H1 (cell line): Measurements from ENCODE around the gene GNAQ. TPM values are rescaled to one million over a fixed set of nuclear protein-coding genes. Genes with fewer than 3 reads are reported as not detected.

Source experiments
- CTCF ChIA-PET: fragments of 300-600 bp; sonication (Branson Sonifier 250); formaldehyde crosslinking; loops from one replicate; lab custom pipeline; 2021; ENCODE audit not compliant: partially characterized antibody; lab: Charles Lee
- POLR2A ChIA-PET: fragments of 300-600 bp; sonication (Branson Sonifier 250); formaldehyde crosslinking; loops from one replicate; lab custom pipeline; 2021; ENCODE audit warnings: inconsistent platforms; ENCODE audit not compliant: partially characterized antibody; lab: Charles Lee
- DNase-seq, 2 experiments: peaks; one replicate each; pipeline versions ENCODE4 v3.0.0 to v3.0.0-alpha.2; 2010 to 2022; ENCODE audit warnings: low spot score in 2 of 2, low read depth in 1 of 2, mixed read lengths in 1 of 2
- FAIRE-seq: peaks from 2 replicates; lab custom pipeline; 2011; peaks lifted over from hg19 to GRCh38; lab: Jason Lieb, UNC
- H2AFZ ChIP-seq: 2 replicates; pipeline ENCODE4 v1.8.1; 2012; ENCODE audit warnings: low read length, inconsistent platforms
- H2AK5ac ChIP-seq: 2 replicates; pipeline ENCODE4 v1.6.1; 2013; ENCODE audit warnings: low read depth, low read length
- H2BK120ac ChIP-seq: replicated peaks from 2 replicates; pipeline ENCODE3; 2013; ENCODE audit warnings: low read depth, low read length, inconsistent platforms
- H2BK12ac ChIP-seq: 2 replicates; pipeline ENCODE4 v1.6.1; 2013; ENCODE audit warnings: low read depth, low read length
- H2BK15ac ChIP-seq: 2 replicates; pipeline ENCODE4 v1.6.1; 2013; ENCODE audit warnings: low read length
- H2BK20ac ChIP-seq: 2 replicates; pipeline ENCODE4 v1.6.1; 2013; ENCODE audit warnings: low read length
- H2BK5ac ChIP-seq: 2 replicates; pipeline ENCODE4 v1.6.1; 2013; ENCODE audit warnings: low read depth, low read length
- H3K14ac ChIP-seq: 2 replicates; pipeline ENCODE4 v1.6.1; 2013; ENCODE audit warnings: inconsistent platforms; ENCODE audit not compliant: insufficient read length
- H3K18ac ChIP-seq: 2 replicates; pipeline ENCODE4 v1.6.1; 2013; ENCODE audit warnings: low read length; ENCODE audit errors: extremely low read depth
- H3K23ac ChIP-seq: 2 replicates; pipeline ENCODE4 v1.6.1; 2013; ENCODE audit warnings: inconsistent platforms; ENCODE audit not compliant: insufficient read length
- H3K23me2 ChIP-seq: 2 replicates; pipeline ENCODE4 v1.6.1; 2013; ENCODE audit warnings: low read depth, low read length
- H3K27ac ChIP-seq: 2 replicates; pipeline ENCODE4 v1.6.1; 2011; ENCODE audit warnings: low read depth, low read length, inconsistent platforms
- H3K27me3 ChIP-seq, 4 experiments: replicated peaks in 1 of 4; 1 replicate in 1 of 4; 2 replicates in 3 of 4; pipeline versions ENCODE4 v1.6.1 to v1.8.1; 2011 to 2013; ENCODE audit warnings: low read length in 3 of 4, mild to moderate bottlenecking in 3 of 4, inconsistent platforms in 2 of 4, mixed read lengths in 2 of 4, moderate library complexity in 1 of 4; ENCODE audit not compliant: control insufficient read depth in 3 of 4, insufficient read depth in 3 of 4; ENCODE audit errors: extremely low read depth in 1 of 4
- H3K36me3 ChIP-seq, 4 experiments: 2 replicates each; pipeline versions ENCODE4 v1.6.1 to v1.8.1; 2011 to 2013; ENCODE audit warnings: mild to moderate bottlenecking in 4 of 4, low read length in 3 of 4, moderate library complexity in 2 of 4, control low read depth in 1 of 4, inconsistent platforms in 1 of 4; ENCODE audit not compliant: insufficient read depth in 4 of 4, control insufficient read depth in 2 of 4
- H3K4ac ChIP-seq: replicated peaks from 2 replicates; pipeline ENCODE3; 2013; ENCODE audit warnings: low read length, low read depth, mixed read lengths, inconsistent platforms; ENCODE audit not compliant: insufficient read length
- H3K4me1 ChIP-seq, 4 experiments: replicated peaks in 1 of 4; 1 replicate in 1 of 4; 2 replicates in 3 of 4; pipeline versions ENCODE4 v1.6.1 to v1.8.1; 2011 to 2013; ENCODE audit warnings: low read length in 3 of 4, inconsistent platforms in 2 of 4, mixed read lengths in 1 of 4; ENCODE audit not compliant: insufficient read depth in 4 of 4, control insufficient read depth in 3 of 4
- H3K4me2 ChIP-seq, 2 experiments: 2 replicates each; pipeline versions ENCODE4 v1.6.1 to v1.8.1; 2011 to 2013; ENCODE audit warnings: low read depth in 2 of 2, low read length in 2 of 2, control low read depth in 1 of 2, inconsistent platforms in 1 of 2, mild to moderate bottlenecking in 1 of 2; ENCODE audit not compliant: insufficient read depth in 1 of 2
- H3K4me3 ChIP-seq, 4 experiments: fragments of 200-600, 300-600 bp in 1 of 4; sonication (generic), shearing (Covaris generic), sonication (Bioruptor Twin) in 1 of 4; 2 replicates each; pipeline versions ENCODE4 v1.5.1 to v1.8.1; 2011 to 2016; ENCODE audit warnings: low read length in 4 of 4, low read depth in 3 of 4, control low read depth in 2 of 4, inconsistent platforms in 2 of 4, mild to moderate bottlenecking in 2 of 4, mixed read lengths in 1 of 4, moderate library complexity in 1 of 4; ENCODE audit not compliant: insufficient read depth in 2 of 4; ENCODE audit errors: extremely low read depth in 1 of 4
- H3K56ac ChIP-seq: replicated peaks from 2 replicates; pipeline ENCODE3; 2013; ENCODE audit warnings: low read depth, mild to moderate bottlenecking, mixed read lengths, low read length, inconsistent platforms; ENCODE audit not compliant: insufficient read length
- H3K79me1 ChIP-seq: 2 replicates; pipeline ENCODE4 v1.6.1; 2013; ENCODE audit warnings: low read depth, low read length, control low read depth
- H3K79me2 ChIP-seq, 2 experiments: 2 replicates each; pipeline versions ENCODE4 v1.6.1 to v1.8.1; 2012 to 2013; ENCODE audit warnings: low read length in 2 of 2, mild to moderate bottlenecking in 2 of 2, inconsistent platforms in 1 of 2; ENCODE audit not compliant: insufficient read depth in 2 of 2, control insufficient read depth in 1 of 2
- H3K9ac ChIP-seq, 4 experiments: replicated peaks in 1 of 4; 1 replicate in 1 of 4; 2 replicates in 3 of 4; pipeline versions ENCODE4 v1.6.1 to v1.8.1; 2011 to 2013; ENCODE audit warnings: low read depth in 3 of 4, low read length in 3 of 4, control low read depth in 2 of 4, mild to moderate bottlenecking in 2 of 4, moderate library complexity in 2 of 4, inconsistent platforms in 1 of 4; ENCODE audit errors: extremely low read depth in 1 of 4
- H3K9me3 ChIP-seq, 2 experiments: 2 replicates each; pipeline versions ENCODE4 v1.6.1 to v1.8.1; 2012 to 2013; ENCODE audit warnings: mild to moderate bottlenecking in 2 of 2, moderate library complexity in 2 of 2, control low read depth in 1 of 2, inconsistent platforms in 1 of 2, low read depth in 1 of 2, low read length in 1 of 2, mixed read lengths in 1 of 2; ENCODE audit not compliant: insufficient read depth in 2 of 2
- H4K20me1 ChIP-seq, 2 experiments: replicated peaks in 1 of 2; 2 replicates each; pipeline versions ENCODE3 to v1.8.1; 2011 to 2013; ENCODE audit warnings: inconsistent platforms in 2 of 2, low read length in 2 of 2, mild to moderate bottlenecking in 1 of 2; ENCODE audit not compliant: insufficient read depth in 2 of 2, control insufficient read depth in 1 of 2
- H4K5ac ChIP-seq: 2 replicates; pipeline ENCODE4 v1.6.1; 2013; ENCODE audit warnings: low read length, low read depth, mixed read lengths, inconsistent platforms; ENCODE audit not compliant: insufficient read length
- H4K8ac ChIP-seq: 2 replicates; pipeline ENCODE4 v1.8.0; 2013; ENCODE audit warnings: mild to moderate bottlenecking, moderate library complexity, low read length, inconsistent platforms; ENCODE audit not compliant: insufficient read depth; ENCODE audit errors: extremely low read depth
- H4K91ac ChIP-seq: replicated peaks from 2 replicates; pipeline ENCODE3; 2013; ENCODE audit warnings: low read length, mixed read lengths, inconsistent platforms; ENCODE audit not compliant: insufficient read length
- BRCA1 ChIP-seq: IDR thresholded peaks from 2 replicates; pipeline ENCODE4 v1.6.1; 2012; ENCODE audit warnings: low read depth, low read length, improper control_type of control experiment
- CREB1 ChIP-seq: IDR thresholded peaks from 2 replicates; pipeline ENCODE4 v1.6.1; 2012; ENCODE audit warnings: inconsistent platforms
- EGR1 ChIP-seq: IDR thresholded peaks from 2 replicates; pipeline ENCODE4 v1.6.1; 2011; ENCODE audit warnings: low read depth, low read length, borderline replicate concordance
- FOSL1 ChIP-seq: IDR thresholded peaks from 2 replicates; pipeline ENCODE4 v1.6.1; 2011; ENCODE audit warnings: mild to moderate bottlenecking, low read depth, low read length, moderate library complexity; ENCODE audit not compliant: insufficient read depth
- KDM1A ChIP-seq: fragments of 200-600, 300-600 bp; sonication (generic); IDR thresholded peaks from 2 replicates; pipeline ENCODE4 v1.7.1; 2016; ENCODE audit warnings: mild to moderate bottlenecking, low read length, borderline replicate concordance
- KDM4A ChIP-seq: IDR thresholded peaks from one replicate; pipeline ENCODE4 v1.7.1; 2012; ENCODE audit warnings: low read depth, mild to moderate bottlenecking, moderate library complexity, low read length, inconsistent platforms; ENCODE audit not compliant: severe bottlenecking
- MAX ChIP-seq: IDR thresholded peaks from 2 replicates; pipeline ENCODE4 v1.6.1; 2012; ENCODE audit warnings: inconsistent platforms
- SIN3A ChIP-seq, 2 experiments: IDR thresholded peaks in 1 of 2; conservative IDR thresholded peaks in 1 of 2; 2 replicates each; pipeline ENCODE4 v1.6.1; 2011 to 2012; ENCODE audit warnings: low read length in 2 of 2, improper control_type of control experiment in 1 of 2, low read depth in 1 of 2, mild to moderate bottlenecking in 1 of 2
- YY1 ChIP-seq: IDR thresholded peaks from 2 replicates; pipeline ENCODE4 v1.6.1; 2011; ENCODE audit warnings: low read depth, mild to moderate bottlenecking, low read length
- WGBS, 2 experiments: shearing (Covaris generic) in 1 of 2; methylation state at CpG; one replicate each; pipeline versions ENCODE4 v1.1.6 to v1.1.7; 2013 to 2015; ENCODE audit warnings: low lambda C conversion rate in 2 of 2, mixed read lengths in 2 of 2, inconsistent platforms in 1 of 2, low coverage in 1 of 2, missing lambda C conversion rate in 1 of 2; ENCODE audit not compliant: insufficient replicate concordance in 2 of 2, insufficient coverage in 1 of 2, insufficient read length in 1 of 2; ENCODE audit errors: extremely low coverage in 1 of 2, missing lambda C conversion rate in 1 of 2; 5-methylcytosine and 5-hydroxymethylcytosine counted together
- polyA plus RNA-seq, 7 experiments: library from polyadenylated mRNA; depleted of rRNA in 3 of 7; stranded (reverse) in 5 of 7; unstranded in 2 of 7; fragments of >200 nt in 5 of 7; fragments of 200-250 nt in 2 of 7; gene quantifications; 1 replicate in 5 of 7; 2 replicates in 1 of 7; 4 replicates in 1 of 7; pipeline versions ENCODE4 v1.2.1 to v1.2.3, GENCODE V29; 2011 to 2013; ENCODE audit warnings: missing spikeins in 2 of 7, mixed read lengths in 2 of 7
- total RNA-seq: library from RNA; stranded (reverse); fragmentation: NEBNext Ultra II Directional; extraction: Animal tissue kit (Norgen Biotek cat#: 25700); gene quantifications from 2 replicates; pipeline ENCODE4 v1.2.1, GENCODE V29; 2021

Gene GNAQ
- total and polyA plus RNA-seq, 2 of the 8 experiments (the other 6 are each of a cell fraction or from before 2014, with no cell fraction given) = 22.8 to 63.8 TPM

- H2AK5ac ChIP-seq = no peak overlapping the region
- H4K8ac ChIP-seq = no peak overlapping the region
- WGBS, 2 experiments = 30% methylated on average over 3 of the region's 3 CpGs; no CpG with 5 or more reads in 1 of the 2 experiments
- DNase-seq = no peak
- H3K36me3 ChIP-seq = no peaks in the 10 kb centered on the region
- TF ChIP-seq MAX = no peak
- no peak for TF ChIP-seq FOSL1
- no peak for TF ChIP-seq KDM1A
- TF ChIP-seq CREB1 = no peak
- no peak for TF ChIP-seq BRCA1
- no peak for TF ChIP-seq EGR1
- no peak for TF ChIP-seq YY1
- no peak for TF ChIP-seq KDM4A
- TF ChIP-seq SIN3A (conservative IDR thresholded peaks at IDR 0.05 in 1 of 2, IDR thresholded peaks at IDR 0.05 in 1 of 2; ENCODE audit: low read depth in 1 of 2, low read length in 2 of 2) = no peak
- H3K4me1 ChIP-seq = peaks cover 0 to 18% (median 7%) of the 10 kb centered on the region in 4 experiments; a peak in 3 of 7 replicates
- no peak overlapping the region for H2BK120ac ChIP-seq
- no peak overlapping the region for H3K27ac ChIP-seq
- no peak overlapping the region for H3K18ac ChIP-seq
- no peak overlapping the region for H3K56ac ChIP-seq
- no peak overlapping the region for H2BK12ac ChIP-seq
- CTCF ChIA-PET = interaction anchor here (1.1 kb wide), 1 partner anchor 15 kb away, joined by 3 read pairs; no protein-coding TSS in a partner anchor
- H3K4me3 ChIP-seq = no peak overlapping the region
- no peak overlapping the region for H2AFZ ChIP-seq
- H3K79me1 ChIP-seq = peaks cover 3% of the 10 kb centered on the region; the same call in 1 of the 2 replicates
- no peak overlapping the region for H4K91ac ChIP-seq
- H3K23me2 ChIP-seq = no peaks in the 10 kb centered on the region
- H2BK5ac ChIP-seq = no peak overlapping the region
- H3K4ac ChIP-seq = no peak overlapping the region
- no peaks in the 10 kb centered on the region for H3K9me3 ChIP-seq
- H4K20me1 ChIP-seq = peaks cover 0 to 5% of the 10 kb centered on the region in 2 experiments
- H4K5ac ChIP-seq = no peak overlapping the region
- H3K27me3 ChIP-seq = no peaks in the 10 kb centered on the region
- H3K4me2 ChIP-seq = no peak overlapping the region
- peaks cover 0 to 94% of the 10 kb centered on the region in 2 experiments; a peak in 3 of 4 replicates for H3K79me2 ChIP-seq
- no peak overlapping the region for H3K14ac ChIP-seq
- no peak overlapping the region for H3K23ac ChIP-seq
- no peak for FAIRE-seq
- POLR2A ChIA-PET = no interaction called here
- H2BK20ac ChIP-seq = no peak overlapping the region
- H3K9ac ChIP-seq = no peak overlapping the region
- no peak overlapping the region for H2BK15ac ChIP-seq
Observed at GRCh38 chr9:77964258-77964657, 67.4 kb downstream of the GNAQ start.
